BE2C (cell line): ENCODE results near the gene FDX2.

Experiments
- DNase-seq: peaks from one replicate; pipeline ENCODE4 v3.0.0-alpha.2; 2020
- H3K27me3 ChIP-seq: fragments of 250-450 bp; sonication (Bioruptor Pico); 2 replicates; pipeline ENCODE4 v1.5.1; 2020; ENCODE audit warnings: mild to moderate bottlenecking
- H3K36me3 ChIP-seq: fragments of 250-450 bp; sonication (Bioruptor Pico); 2 replicates; pipeline ENCODE4 v1.5.1; 2020; ENCODE audit warnings: mild to moderate bottlenecking
- H3K4me1 ChIP-seq: fragments of 250-450 bp; sonication (Bioruptor Pico); 2 replicates; pipeline ENCODE4 v1.5.1; 2020
- H3K4me3 ChIP-seq: 2 replicates; pipeline ENCODE4 v1.5.1; 2011; ENCODE audit warnings: low read depth, low read length
- H3K9me3 ChIP-seq: fragments of 250-450 bp; sonication (Bioruptor Pico); 2 replicates; pipeline ENCODE4 v1.5.1; 2020
- TF ChIP-seq, protein P1 (sequence below): IDR thresholded peaks from 2 replicates; pipeline ENCODE4 v1.5.1; 2012; ENCODE audit warnings: mild to moderate bottlenecking, low read depth, low read length

FDX2 gene

DNA sequence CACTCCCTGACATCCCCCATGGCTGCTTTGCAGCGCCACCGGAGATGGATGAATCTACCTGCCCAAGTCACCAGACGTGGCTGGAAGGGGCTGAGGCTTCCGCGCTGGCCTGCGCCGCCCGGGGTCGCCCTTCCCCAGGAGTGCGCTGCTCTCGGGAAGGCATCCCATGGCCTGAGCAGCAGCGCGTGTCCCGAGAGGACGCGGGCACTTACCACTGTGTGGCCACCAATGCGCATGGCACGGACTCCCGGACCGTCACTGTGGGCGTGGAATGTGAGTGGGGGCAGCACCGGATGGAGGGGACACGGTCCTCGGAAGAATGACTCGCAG is 21.5 kb downstream of the FDX2 start:
- DNase-seq = peak; percentile 64
- Histone ChIP-seq H3K9me3 (no peaks in the 10 kb centered on the region; the same call in 1 of the 2 replicates), H3K27me3 (peaks cover 76% of the 10 kb centered on the region), H3K36me3 (no peaks in the 10 kb centered on the region), H3K4me1 (no peaks in the 10 kb centered on the region; the same call in 1 of the 2 replicates), H3K4me3 (no peak overlapping the region)
- TF ChIP-seq, protein P1, sequence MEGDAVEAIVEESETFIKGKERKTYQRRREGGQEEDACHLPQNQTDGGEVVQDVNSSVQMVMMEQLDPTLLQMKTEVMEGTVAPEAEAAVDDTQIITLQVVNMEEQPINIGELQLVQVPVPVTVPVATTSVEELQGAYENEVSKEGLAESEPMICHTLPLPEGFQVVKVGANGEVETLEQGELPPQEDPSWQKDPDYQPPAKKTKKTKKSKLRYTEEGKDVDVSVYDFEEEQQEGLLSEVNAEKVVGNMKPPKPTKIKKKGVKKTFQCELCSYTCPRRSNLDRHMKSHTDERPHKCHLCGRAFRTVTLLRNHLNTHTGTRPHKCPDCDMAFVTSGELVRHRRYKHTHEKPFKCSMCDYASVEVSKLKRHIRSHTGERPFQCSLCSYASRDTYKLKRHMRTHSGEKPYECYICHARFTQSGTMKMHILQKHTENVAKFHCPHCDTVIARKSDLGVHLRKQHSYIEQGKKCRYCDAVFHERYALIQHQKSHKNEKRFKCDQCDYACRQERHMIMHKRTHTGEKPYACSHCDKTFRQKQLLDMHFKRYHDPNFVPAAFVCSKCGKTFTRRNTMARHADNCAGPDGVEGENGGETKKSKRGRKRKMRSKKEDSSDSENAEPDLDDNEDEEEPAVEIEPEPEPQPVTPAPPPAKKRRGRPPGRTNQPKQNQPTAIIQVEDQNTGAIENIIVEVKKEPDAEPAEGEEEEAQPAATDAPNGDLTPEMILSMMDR = peak; percentile 44

DNA sequence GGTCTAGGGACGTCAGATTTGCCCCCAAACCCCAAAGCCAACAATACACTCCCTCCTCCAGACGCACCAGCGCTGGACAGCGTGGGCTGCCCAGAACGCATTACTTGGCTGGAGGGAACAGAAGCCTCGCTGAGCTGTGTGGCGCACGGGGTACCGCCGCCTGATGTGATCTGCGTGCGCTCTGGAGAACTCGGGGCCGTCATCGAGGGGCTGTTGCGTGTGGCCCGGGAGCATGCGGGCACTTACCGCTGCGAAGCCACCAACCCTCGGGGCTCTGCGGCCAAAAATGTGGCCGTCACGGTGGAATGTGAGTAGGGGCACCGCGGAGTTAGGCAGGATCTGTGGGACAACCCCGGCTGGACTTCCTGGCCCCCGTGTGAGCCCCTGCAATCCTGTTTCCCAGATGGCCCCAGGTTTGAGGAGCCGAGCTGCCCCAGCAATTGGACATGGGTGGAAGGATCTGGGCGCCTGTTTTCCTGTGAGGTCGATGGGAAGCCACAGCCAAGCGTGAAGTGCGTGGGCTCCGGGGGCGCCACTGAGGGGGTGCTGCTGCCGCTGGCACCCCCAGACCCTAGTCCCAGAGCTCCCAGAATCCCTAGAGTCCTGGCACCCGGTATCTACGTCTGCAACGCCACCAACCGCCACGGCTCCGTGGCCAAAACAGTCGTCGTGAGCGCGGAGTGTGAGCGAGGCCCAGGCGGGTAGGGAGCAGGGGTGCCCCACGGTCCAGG is 22.0 kb downstream of the FDX2 start:
- H3K4me3 ChIP-seq = no peak overlapping the region
- H3K27me3 ChIP-seq = peaks cover 81% of the 10 kb centered on the region

DNA sequence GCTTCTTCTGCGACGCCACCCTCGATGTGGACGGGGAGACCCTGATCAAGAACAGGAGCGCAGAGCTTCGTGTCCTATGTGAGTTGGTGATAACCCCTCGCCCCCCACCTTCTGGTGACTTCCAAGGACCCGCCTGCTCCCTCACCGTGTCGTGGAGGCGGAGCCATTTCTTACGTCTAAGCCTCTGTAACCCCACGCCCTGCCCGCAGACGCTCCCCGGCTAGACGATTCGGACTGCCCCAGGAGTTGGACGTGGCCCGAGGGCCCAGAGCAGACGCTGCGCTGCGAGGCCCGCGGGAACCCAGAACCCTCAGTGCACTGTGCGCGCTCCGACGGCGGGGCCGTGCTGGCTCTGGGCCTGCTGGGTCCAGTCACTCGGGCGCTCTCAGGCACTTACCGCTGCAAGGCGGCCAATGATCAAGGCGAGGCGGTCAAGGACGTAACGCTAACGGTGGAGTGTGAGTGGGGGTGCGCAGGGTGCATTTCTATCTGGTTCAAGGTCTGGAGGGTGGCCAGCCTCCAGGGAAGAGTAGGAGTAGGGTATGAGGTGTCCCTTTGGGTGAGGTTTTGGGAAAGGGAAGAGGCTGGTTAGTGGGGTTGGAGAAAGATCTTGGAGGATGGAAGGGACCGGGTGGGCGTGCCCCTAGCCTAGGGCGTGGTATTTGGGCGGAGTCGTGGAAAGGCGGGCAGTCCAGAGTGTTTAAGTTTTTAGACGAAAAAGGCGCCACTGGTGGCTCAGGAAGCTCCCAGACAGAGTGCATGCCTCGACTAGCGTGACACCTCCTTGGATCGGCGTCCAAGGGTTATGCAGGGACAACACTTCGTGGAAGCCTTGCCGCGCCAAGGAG is 22.8 kb downstream of the FDX2 start:
- no peak for DNase-seq
- TF ChIP-seq, protein P1 = no peak
- H3K4me3 ChIP-seq = no peak overlapping the region; the same call in 1 of the 2 replicates

More for the DNA sequence above, 22.0 kb downstream of the FDX2 start:
- no peaks in the 10 kb centered on the region; the same call in 1 of the 2 replicates for H3K4me1 ChIP-seq
- no peaks in the 10 kb centered on the region for H3K36me3 ChIP-seq
- no peak for DNase-seq
- TF ChIP-seq, protein P1 = no peak
- H3K9me3 ChIP-seq = no peaks in the 10 kb centered on the region; the same call in 1 of the 2 replicates

DNA sequence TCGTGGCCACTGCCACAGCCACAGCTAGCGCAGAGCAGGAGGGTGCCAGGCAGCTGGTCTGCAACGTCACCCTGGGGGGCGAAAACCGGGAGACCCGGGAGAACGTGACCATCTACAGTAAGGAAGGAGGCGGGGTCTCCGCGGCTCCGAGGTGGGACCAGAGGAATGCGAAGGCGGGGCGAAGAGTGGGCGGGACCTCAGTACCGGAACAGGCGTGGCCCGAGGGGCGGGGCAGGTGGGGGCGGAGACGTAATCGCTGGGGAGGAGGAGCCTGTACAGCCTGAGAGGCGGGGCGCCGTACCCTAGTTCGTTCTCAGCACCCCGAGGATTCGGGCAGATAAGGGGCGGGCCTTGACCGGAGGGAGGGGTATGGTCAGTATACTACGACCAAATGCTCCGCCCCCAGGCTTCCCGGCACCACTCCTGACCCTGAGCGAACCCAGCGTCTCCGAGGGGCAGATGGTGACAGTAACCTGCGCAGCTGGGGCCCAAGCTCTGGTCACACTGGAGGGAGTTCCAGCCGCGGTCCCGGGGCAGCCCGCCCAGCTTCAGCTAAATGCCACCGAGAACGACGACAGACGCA is 23.5 kb downstream of the FDX2 start:
- no peaks in the 10 kb centered on the region; the same call in 1 of the 2 replicates for H3K4me1 ChIP-seq
- TF ChIP-seq, protein P1 = no peak

More for the DNA sequence above, 22.8 kb downstream of the FDX2 start:
- H3K27me3 ChIP-seq = peaks cover 89% of the 10 kb centered on the region
- no peaks in the 10 kb centered on the region; the same call in 1 of the 2 replicates for H3K4me1 ChIP-seq
- H3K9me3 ChIP-seq = no peaks in the 10 kb centered on the region; the same call in 1 of the 2 replicates
- H3K36me3 ChIP-seq = no peaks in the 10 kb centered on the region

DNA sequence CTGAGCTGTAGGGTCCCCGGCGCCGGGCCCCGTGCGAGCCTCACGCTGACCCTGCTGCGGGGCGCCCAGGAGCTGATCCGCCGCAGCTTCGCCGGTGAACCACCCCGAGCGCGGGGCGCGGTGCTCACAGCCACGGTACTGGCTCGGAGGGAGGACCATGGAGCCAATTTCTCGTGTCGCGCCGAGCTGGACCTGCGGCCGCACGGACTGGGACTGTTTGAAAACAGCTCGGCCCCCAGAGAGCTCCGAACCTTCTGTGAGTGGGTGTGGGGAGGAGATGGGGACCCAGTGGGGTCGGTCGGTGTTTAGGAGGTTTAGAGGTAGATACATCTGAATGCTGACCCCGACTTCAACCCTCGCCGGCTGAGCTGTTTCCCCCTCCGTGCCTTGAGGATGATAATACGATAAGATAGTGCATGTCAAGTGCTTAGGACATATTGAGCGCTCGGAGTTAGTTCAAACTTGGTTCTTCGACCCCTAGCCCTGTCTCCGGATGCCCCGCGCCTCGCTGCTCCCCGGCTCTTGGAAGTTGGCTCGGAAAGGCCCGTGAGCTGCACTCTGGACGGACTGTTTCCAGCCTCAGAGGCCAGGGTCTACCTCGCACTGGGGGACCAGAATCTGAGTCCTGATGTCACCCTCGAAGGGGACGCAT is 24.1 kb downstream of the FDX2 start:
- Histone ChIP-seq H3K4me1 (no peaks in the 10 kb centered on the region; the same call in 1 of the 2 replicates), H3K9me3 (no peaks in the 10 kb centered on the region; the same call in 1 of the 2 replicates), H3K4me3 (peak overlapping the region; percentile 38; the same call in 1 of the 2 replicates), H3K27me3 (peaks cover 92% of the 10 kb centered on the region), H3K36me3 (no peaks in the 10 kb centered on the region)
- TF ChIP-seq, protein P1 = no peak
- DNase-seq = no peak

More for the DNA sequence above, 23.5 kb downstream of the FDX2 start:
- Histone ChIP-seq H3K27me3 (peaks cover 95% of the 10 kb centered on the region), H3K4me3 (peak overlapping the region; percentile 38), H3K9me3 (no peaks in the 10 kb centered on the region; the same call in 1 of the 2 replicates), H3K36me3 (no peaks in the 10 kb centered on the region)
- peak; percentile 85 for DNase-seq
